WERI-Rb-1 (cell line): ENCODE data around the gene NPLOC4.

Experiments used
- DNase-seq: peaks from one replicate; pipeline ENCODE4 v3.0.0-alpha.2; 2020
- H3K27ac ChIP-seq: fragments of 250-450 bp; sonication (Bioruptor Pico); 2 replicates; pipeline ENCODE4 v1.5.1; 2020; ENCODE audit warnings: mild to moderate bottlenecking, moderate library complexity
- H3K27me3 ChIP-seq: fragments of 250-450 bp; sonication (Bioruptor Pico); 2 replicates; pipeline ENCODE4 v1.5.1; 2021; ENCODE audit warnings: mild to moderate bottlenecking, low read depth, moderate library complexity; ENCODE audit not compliant: insufficient read depth, severe bottlenecking
- H3K36me3 ChIP-seq: fragments of 250-450 bp; sonication (Bioruptor Pico); 2 replicates; pipeline ENCODE4 v1.5.1; 2020; ENCODE audit warnings: mild to moderate bottlenecking, moderate library complexity
- H3K4me3 ChIP-seq: 2 replicates; pipeline ENCODE4 v1.5.1; 2011; ENCODE audit warnings: low read depth, mild to moderate bottlenecking, control low read depth, low read length
- H3K9me3 ChIP-seq: fragments of 250-450 bp; sonication (Bioruptor Pico); 2 replicates; pipeline ENCODE4 v1.5.1; 2021; ENCODE audit warnings: mild to moderate bottlenecking, moderate library complexity; ENCODE audit not compliant: severe bottlenecking
- TF ChIP-seq, protein P1 (sequence below): IDR thresholded peaks from 2 replicates; pipeline ENCODE4 v1.5.1; 2011; ENCODE audit warnings: low read depth, mild to moderate bottlenecking, control low read depth, inconsistent platforms, low read length

The NPLOC4 gene

DNA sequence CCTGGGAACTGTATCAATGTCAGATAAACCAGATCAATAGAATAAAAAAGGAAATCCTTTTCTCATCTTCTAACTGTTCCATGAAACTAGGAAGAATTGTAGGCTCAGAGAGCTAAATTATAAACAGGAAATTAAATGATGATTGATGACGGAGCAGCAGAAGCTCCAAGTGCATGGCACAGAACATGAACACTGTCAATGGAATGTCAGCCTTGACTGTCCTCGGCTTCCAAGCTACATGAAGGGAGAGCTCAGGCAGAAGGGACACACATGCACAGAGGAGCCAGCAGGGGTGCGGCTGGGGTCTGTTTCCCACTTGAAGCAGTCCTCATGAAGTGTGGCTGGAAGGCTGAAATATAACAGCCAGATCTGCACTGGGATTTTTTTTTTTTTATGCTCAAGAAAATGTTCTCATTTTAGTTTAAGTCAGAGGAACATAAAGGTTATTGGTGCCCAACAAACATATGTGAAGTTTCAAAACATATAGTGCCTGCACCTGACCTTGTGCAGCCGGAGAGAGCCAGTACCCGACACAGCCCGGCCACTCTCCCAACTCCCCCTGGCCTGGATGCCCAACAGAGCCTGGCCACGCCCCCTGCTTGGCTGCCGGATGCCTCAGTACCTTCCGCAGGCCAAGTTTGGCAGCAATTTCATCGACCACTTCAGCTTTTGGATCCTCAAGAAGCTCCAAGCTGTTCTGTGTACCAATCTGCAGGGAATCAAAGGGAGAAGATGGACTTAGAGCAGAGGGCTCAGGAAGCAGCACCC is 37.0 kb downstream of the NPLOC4 start:
- Histone ChIP-seq H3K27ac (no peak overlapping the region), H3K27me3 (no peaks in the 10 kb centered on the region)

DNA sequence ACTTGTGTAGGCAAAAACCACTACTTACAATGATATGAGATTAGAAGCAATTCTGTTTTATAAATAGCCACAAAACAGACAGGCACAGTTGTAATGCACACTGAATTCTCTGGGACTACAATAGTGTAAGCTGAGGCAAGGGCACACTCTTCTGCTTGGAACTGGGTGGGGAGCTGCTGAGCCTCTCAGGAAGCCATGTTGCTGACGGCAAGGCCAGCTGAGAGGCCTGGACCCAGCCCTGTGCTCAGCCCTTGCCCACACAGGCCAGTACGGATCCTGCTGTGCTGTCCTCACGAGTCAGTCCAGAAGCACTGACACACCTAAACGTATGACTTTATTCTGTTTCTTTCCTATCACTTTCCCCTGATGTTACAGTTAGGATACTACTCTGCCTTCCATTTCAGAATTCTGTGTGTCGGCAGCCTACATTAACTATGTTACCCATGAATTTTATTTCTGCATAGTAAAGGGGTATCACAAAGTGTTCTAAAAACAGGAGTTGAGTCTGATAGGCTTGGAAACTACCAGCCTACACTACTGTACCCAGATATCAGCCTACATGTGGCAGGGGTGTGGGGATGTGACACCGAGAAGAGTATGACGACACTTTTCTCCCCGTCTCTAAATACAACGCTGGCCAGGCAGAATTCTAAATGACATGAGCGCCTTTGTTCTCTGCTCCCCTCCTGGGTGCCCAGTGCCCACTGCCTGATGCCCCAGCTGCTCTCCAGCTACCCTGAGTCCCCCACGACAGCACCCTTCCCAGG is 43.6 kb downstream of the NPLOC4 start:
- H3K36me3 ChIP-seq, result peaks cover 96% of the 10 kb centered on the region
- H3K9me3 ChIP-seq, result no peaks in the 10 kb centered on the region
- no peak overlapping the region for H3K4me3 ChIP-seq
- H3K27me3 ChIP-seq, result no peaks in the 10 kb centered on the region
- no peak for DNase-seq
- no peak overlapping the region for H3K27ac ChIP-seq
- TF ChIP-seq, protein P1, sequence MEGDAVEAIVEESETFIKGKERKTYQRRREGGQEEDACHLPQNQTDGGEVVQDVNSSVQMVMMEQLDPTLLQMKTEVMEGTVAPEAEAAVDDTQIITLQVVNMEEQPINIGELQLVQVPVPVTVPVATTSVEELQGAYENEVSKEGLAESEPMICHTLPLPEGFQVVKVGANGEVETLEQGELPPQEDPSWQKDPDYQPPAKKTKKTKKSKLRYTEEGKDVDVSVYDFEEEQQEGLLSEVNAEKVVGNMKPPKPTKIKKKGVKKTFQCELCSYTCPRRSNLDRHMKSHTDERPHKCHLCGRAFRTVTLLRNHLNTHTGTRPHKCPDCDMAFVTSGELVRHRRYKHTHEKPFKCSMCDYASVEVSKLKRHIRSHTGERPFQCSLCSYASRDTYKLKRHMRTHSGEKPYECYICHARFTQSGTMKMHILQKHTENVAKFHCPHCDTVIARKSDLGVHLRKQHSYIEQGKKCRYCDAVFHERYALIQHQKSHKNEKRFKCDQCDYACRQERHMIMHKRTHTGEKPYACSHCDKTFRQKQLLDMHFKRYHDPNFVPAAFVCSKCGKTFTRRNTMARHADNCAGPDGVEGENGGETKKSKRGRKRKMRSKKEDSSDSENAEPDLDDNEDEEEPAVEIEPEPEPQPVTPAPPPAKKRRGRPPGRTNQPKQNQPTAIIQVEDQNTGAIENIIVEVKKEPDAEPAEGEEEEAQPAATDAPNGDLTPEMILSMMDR, result no peak

More for the DNA sequence above, 37.0 kb downstream of the NPLOC4 start:
- TF ChIP-seq, protein P1, result no peak
- no peaks in the 10 kb centered on the region for H3K9me3 ChIP-seq
- no peak overlapping the region for H3K4me3 ChIP-seq
- DNase-seq, result no peak
- peaks cover 97% of the 10 kb centered on the region for H3K36me3 ChIP-seq

DNA sequence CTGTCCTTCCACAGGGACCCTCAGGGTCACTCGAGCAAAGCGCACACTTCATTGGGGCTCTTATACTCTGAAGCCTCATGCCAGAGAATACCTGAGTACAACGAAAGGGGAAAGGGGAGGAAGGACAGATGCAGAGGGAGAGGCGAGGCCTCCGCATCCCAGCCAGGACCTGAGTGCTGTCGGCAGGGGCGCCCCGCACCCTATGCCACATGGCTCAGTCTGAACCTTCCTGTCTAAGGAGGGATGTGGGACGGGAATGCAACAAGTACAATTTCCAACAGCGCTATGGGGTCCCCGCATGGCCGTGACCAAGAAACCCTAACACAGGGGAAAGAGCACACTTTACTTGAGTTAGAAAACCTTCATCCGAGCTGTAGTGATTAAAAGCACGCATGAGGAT is 44.9 kb downstream of the NPLOC4 start:
- H3K27ac ChIP-seq, result no peak overlapping the region
- TF ChIP-seq, protein P1, result no peak
- H3K36me3 ChIP-seq, result peaks cover 93% of the 10 kb centered on the region
- no peaks in the 10 kb centered on the region for H3K9me3 ChIP-seq
- H3K27me3 ChIP-seq, result no peaks in the 10 kb centered on the region
- DNase-seq, result no peak
- H3K4me3 ChIP-seq, result no peak overlapping the region

DNA sequence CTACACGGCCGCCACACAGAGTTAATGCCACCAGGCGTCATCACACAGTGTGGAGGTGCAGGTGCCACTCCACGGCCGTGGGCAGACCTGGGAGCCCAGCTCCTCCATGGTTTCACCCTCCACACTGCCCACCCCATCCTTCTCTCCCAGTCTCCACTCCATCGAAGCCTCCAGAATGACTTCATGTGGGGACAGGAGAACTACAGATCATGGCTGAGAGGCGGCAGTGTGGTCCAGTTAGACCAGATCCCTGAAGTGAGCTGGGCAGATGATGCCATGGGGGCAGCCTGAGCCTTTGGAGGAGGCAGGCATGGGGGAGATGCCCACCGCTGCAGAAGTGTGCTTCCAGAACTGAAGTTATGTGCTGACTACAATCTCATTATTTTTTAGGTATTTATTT is 46.8 kb downstream of the NPLOC4 start:
- Histone ChIP-seq H3K27ac (no peak overlapping the region), H3K27me3 (no peaks in the 10 kb centered on the region), H3K36me3 (peaks cover 95% of the 10 kb centered on the region), H3K4me3 (no peak overlapping the region), H3K9me3 (no peaks in the 10 kb centered on the region)
- TF ChIP-seq, protein P1, result no peak
- no peak for DNase-seq

DNA sequence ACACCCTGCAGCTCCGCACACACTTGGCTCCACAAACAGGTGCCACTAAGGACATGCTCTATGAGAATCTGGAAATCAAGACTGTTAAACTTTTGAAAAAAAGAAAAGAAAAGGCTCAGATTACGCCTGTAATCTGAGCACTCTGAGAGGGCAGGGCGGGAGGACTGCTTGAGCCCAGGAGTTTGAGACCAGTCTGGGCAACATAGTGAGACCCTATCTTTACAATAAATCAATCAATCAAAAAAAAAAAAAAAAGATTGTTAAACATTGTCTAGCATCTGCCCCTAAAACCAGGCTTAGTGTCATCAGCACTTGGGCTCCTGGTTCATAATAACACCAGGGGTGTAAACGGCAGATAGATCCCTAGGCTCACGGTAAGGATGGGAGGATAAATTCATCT is 47.3 kb downstream of the NPLOC4 start:
- TF ChIP-seq, protein P1, result no peak
- Histone ChIP-seq H3K4me3 (no peak overlapping the region), H3K27me3 (no peaks in the 10 kb centered on the region), H3K27ac (no peak overlapping the region), H3K36me3 (peaks cover 94% of the 10 kb centered on the region), H3K9me3 (no peaks in the 10 kb centered on the region)
- no peak for DNase-seq
